Transverse colon (tissue), 4 donors: ENCODE data around the gene SYT3. TPM values are rescaled to one million over a fixed set of nuclear protein-coding genes. Genes with fewer than 3 reads are reported as not detected.

Experiments used
- DNase-seq: peaks from one replicate; pipeline ENCODE4 v3.0.0-alpha.2; 2019
- H3K27ac ChIP-seq, 4 donors: fragments of 200-600 bp; sonication (generic); 2 replicates each; pipeline ENCODE4 v1.5.1; 2016 to 2018; ENCODE audit warnings: inconsistent platforms in 4 of 4
- H3K27me3 ChIP-seq: fragments of 200-600 bp; sonication (generic); 2 replicates; pipeline ENCODE4 v1.5.1; 2017; ENCODE audit warnings: inconsistent platforms
- H3K36me3 ChIP-seq, 4 donors: fragments of 200-600 bp; sonication (generic); 2 replicates each; pipeline ENCODE4 v1.5.1; 2017 to 2019; ENCODE audit warnings: inconsistent platforms in 4 of 4
- H3K4me1 ChIP-seq, 4 donors: fragments of 200-600 bp; sonication (generic); 2 replicates each; pipeline ENCODE4 v1.5.1; 2017 to 2020; ENCODE audit warnings: inconsistent platforms in 4 of 4
- H3K4me3 ChIP-seq, 4 donors: fragments of 200-600 bp; sonication (generic); 1 replicate in 1 of 4; 2 replicates in 3 of 4; pipeline versions ENCODE4 v1.5.1 to v1.6.1; 2017 to 2019; ENCODE audit warnings: inconsistent platforms in 4 of 4
- H3K9me3 ChIP-seq, 2 donors: fragments of 200-600 bp; sonication (generic); 2 replicates each; pipeline ENCODE4 v1.5.1; 2017 to 2019; ENCODE audit warnings: inconsistent platforms in 2 of 2
- CTCF ChIP-seq, 5 experiments: fragments of 200-600 bp in 3 of 5; fragments of 450-650 bp in 2 of 5; sonication (generic) in 3 of 5; IDR thresholded peaks; 1 replicate in 2 of 5; 2 replicates in 3 of 5; pipeline ENCODE4 v1.5.1; 2016 to 2017; ENCODE audit warnings: antibody characterized with exemption in 5 of 5, inconsistent platforms in 3 of 5, mild to moderate bottlenecking in 2 of 5, moderate library complexity in 1 of 5
- EP300 ChIP-seq: sonication (generic); formaldehyde crosslinking; IDR thresholded peaks from one replicate; pipeline ENCODE4 v1.6.1; 2017; ENCODE audit warnings: antibody characterized with exemption, low read depth
- POLR2A ChIP-seq: fragments of 450-650 bp; IDR thresholded peaks from one replicate; pipeline ENCODE4 v1.6.1; 2016; ENCODE audit warnings: antibody characterized with exemption, mild to moderate bottlenecking, moderate library complexity
- POLR2AphosphoS5 ChIP-seq, 3 donors: sonication (generic); formaldehyde crosslinking; IDR thresholded peaks; one replicate each; pipeline ENCODE4 v1.6.1; 2016; ENCODE audit warnings: antibody characterized with exemption in 3 of 3
- WGBS, 2 donors: methylation state at CpG; one replicate each; pipeline ENCODE4 v1.1.5; 2018; ENCODE audit warnings: low coverage in 1 of 2; 5-methylcytosine and 5-hydroxymethylcytosine counted together
- in situ Hi-C, 4 donors: fragments of 200-750 bp; cut with MboI; loops; one replicate each; pipeline versions ENCODE4 v1.15.0 to v1.15.1; 2017; ENCODE audit warnings: low sequenced_read_pairs in 3 of 4, low pct_ligation_motif_present in 1 of 4, low pct_unique_long_range_greater_than_20kb in 1 of 4
- intact Hi-C: fragments of 100-400 bp; cut with DNase I; formaldehyde crosslinking; loops from one replicate; pipeline ENCODE4 v1.15.1; 2023; ENCODE audit warnings: low total_unique reads
- total RNA-seq, 4 donors: library from RNA; depleted of rRNA; stranded (reverse); fragments of >200 nt; gene quantifications; one replicate each; pipeline ENCODE4 v1.1.0, GENCODE V29; 2016

The SYT3 gene
- total RNA-seq, 4 donors from 2014 or later = 0.64 TPM; not detected in 3

- H3K4me3 ChIP-seq = no peak overlapping the region
- H3K9me3 ChIP-seq = no peaks in the 10 kb centered on the region
- no peak overlapping the region for H3K27ac ChIP-seq
- H3K27me3 ChIP-seq = peaks cover 82% of the 10 kb centered on the region
- in situ Hi-C loops (no loop called here), intact Hi-C loops (no loop called here)
- 85% methylated on average over 6 of the region's 6 CpGs; no CpG with 5 or more reads in 1 of the 2 donors for WGBS, 2 donors
- DNase-seq = no peak
- TF ChIP-seq POLR2AphosphoS5 (IDR thresholded peaks at IDR 0.05) = no peak
- no peak for TF ChIP-seq CTCF (IDR thresholded peaks at IDR 0.05)
- no peak for TF ChIP-seq EP300
- TF ChIP-seq POLR2A = no peak
- H3K4me1 ChIP-seq = peaks cover 0 to 11% (median under 1%) of the 10 kb centered on the region in 4 donors
- no peaks in the 10 kb centered on the region for H3K36me3 ChIP-seq
These were observed 24.5 kb upstream of the SYT3 start for GRCh38 chr19:50664204-50664603.

- Histone ChIP-seq H3K4me3 (no peak overlapping the region), H3K9me3 (no peaks in the 10 kb centered on the region), H3K36me3 (no peaks in the 10 kb centered on the region), H3K4me1 (peaks cover 0 to 18% (median 8%) of the 10 kb centered on the region in 4 donors), H3K27ac (no peak overlapping the region), H3K27me3 (peaks cover 82% of the 10 kb centered on the region)
- intact Hi-C loops = no loop called here
- WGBS, 2 donors = 91% methylated on average over 1 of the region's 1 CpG; no CpG with 5 or more reads in 1 of the 2 donors
- TF ChIP-seq EP300 = no peak
- no peak for TF ChIP-seq POLR2A
- TF ChIP-seq POLR2AphosphoS5 (IDR thresholded peaks at IDR 0.05) = no peak
- TF ChIP-seq CTCF (IDR thresholded peaks at IDR 0.05) = no peak
- in situ Hi-C loops = no loop called here
- DNase-seq = no peak
These were observed 23.8 kb upstream of the SYT3 start for GRCh38 chr19:50663482-50663790.

- no peaks in the 10 kb centered on the region for H3K9me3 ChIP-seq
- intact Hi-C loops = no loop called here
- WGBS, 2 donors = 56 to 57% methylated on average over 12 to 16 of the region's 16 CpGs
- no peaks in the 10 kb centered on the region for H3K36me3 ChIP-seq
- H3K27ac ChIP-seq = no peak overlapping the region
- DNase-seq = no peak
- no peak for TF ChIP-seq EP300
- TF ChIP-seq CTCF (IDR thresholded peaks at IDR 0.05) = no peak
- TF ChIP-seq POLR2A = no peak
- no peak for TF ChIP-seq POLR2AphosphoS5 (IDR thresholded peaks at IDR 0.05)
- H3K27me3 ChIP-seq = peaks cover 82% of the 10 kb centered on the region
- no peak overlapping the region for H3K4me3 ChIP-seq
- H3K4me1 ChIP-seq = peaks cover 0 to 21% (median 11%) of the 10 kb centered on the region in 4 donors
- in situ Hi-C loops = no loop called here
These were observed 23.2 kb upstream of the SYT3 start for GRCh38 chr19:50662651-50663481.

GRCh38 chr19:50661766-50662650, 22.3 kb upstream of the SYT3 start:
- Histone ChIP-seq H3K9me3 (no peaks in the 10 kb centered on the region), H3K36me3 (no peaks in the 10 kb centered on the region), H3K27ac (no peak overlapping the region), H3K4me1 (peaks cover 0 to 14% (median 11%) of the 10 kb centered on the region in 4 donors), H3K27me3 (peaks cover 82% of the 10 kb centered on the region), H3K4me3 (no peak overlapping the region)
- TF ChIP-seq CTCF (IDR thresholded peaks at IDR 0.05) = no peak
- TF ChIP-seq POLR2A = no peak
- no peak for TF ChIP-seq EP300
- TF ChIP-seq POLR2AphosphoS5 (IDR thresholded peaks at IDR 0.05) = no peak
- intact Hi-C loops = no loop called here
- in situ Hi-C loops = no loop called here
- WGBS, 2 donors = 68% methylated on average over 48 of the region's 49 CpGs; no CpG with 5 or more reads in 1 of the 2 donors
- no peak for DNase-seq
